NCI-H187 treated with DMSO at 0.1 percent for 48 hours (cell line): ENCODE measurements around the gene PLCB1.

Experiments used
- DNase-seq: peaks from one replicate; lab custom pipeline; 2025; lab: John Stamatoyannopoulos, UW

Gene PLCB1

GRCh38 chr20:8547035-8547650, 415.1 kb downstream of the PLCB1 start:
- no peak for DNase-seq

GRCh38 chr20:8547968-8548588, 416.0 kb downstream of the PLCB1 start:
- DNase-seq: no peak

GRCh38 chr20:8549192-8549591, 417.1 kb downstream of the PLCB1 start:
- no peak for DNase-seq

GRCh38 chr20:8557711-8558110, 425.6 kb downstream of the PLCB1 start:
- DNase-seq: no peak

- DNase-seq: no peak
Measured at GRCh38 chr20:8562356-8562755, 430.3 kb downstream of the PLCB1 start.

- DNase-seq: no peak
Measured at GRCh38 chr20:8568075-8568474, 436.0 kb downstream of the PLCB1 start.

- no peak for DNase-seq
Measured at GRCh38 chr20:8569766-8570165, 437.7 kb downstream of the PLCB1 start.

GRCh38 chr20:8571611-8572010, 439.5 kb downstream of the PLCB1 start:
- no peak for DNase-seq

- DNase-seq: no peak
Measured at GRCh38 chr20:8573686-8574085, 441.6 kb downstream of the PLCB1 start.

GRCh38 chr20:8575114-8575513, 443.0 kb downstream of the PLCB1 start:
- DNase-seq: no peak

GRCh38 chr20:8578161-8578865, 446.2 kb downstream of the PLCB1 start:
- DNase-seq: no peak

- no peak for DNase-seq
Measured at GRCh38 chr20:8579035-8579434, 447.0 kb downstream of the PLCB1 start.

GRCh38 chr20:8581446-8582183, 449.5 kb downstream of the PLCB1 start:
- no peak for DNase-seq

- no peak for DNase-seq
Measured at GRCh38 chr20:8583012-8583565, 451.0 kb downstream of the PLCB1 start.

GRCh38 chr20:8583566-8584043, 451.5 kb downstream of the PLCB1 start:
- no peak for DNase-seq

GRCh38 chr20:8587251-8587650, 455.2 kb downstream of the PLCB1 start:
- no peak for DNase-seq

GRCh38 chr20:8587810-8588209, 455.7 kb downstream of the PLCB1 start:
- DNase-seq: no peak

GRCh38 chr20:8589956-8590355, 457.9 kb downstream of the PLCB1 start:
- no peak for DNase-seq

- DNase-seq: peak; percentile 9
Measured at GRCh38 chr20:8600910-8601541, 469.0 kb downstream of the PLCB1 start.

- no peak for DNase-seq
Measured at GRCh38 chr20:8601542-8601912, 469.5 kb downstream of the PLCB1 start.

- DNase-seq: no peak
Measured at GRCh38 chr20:8602389-8603116, 470.5 kb downstream of the PLCB1 start.
